ENCODE results near the gene MT1A.

MT1A gene

DNA sequence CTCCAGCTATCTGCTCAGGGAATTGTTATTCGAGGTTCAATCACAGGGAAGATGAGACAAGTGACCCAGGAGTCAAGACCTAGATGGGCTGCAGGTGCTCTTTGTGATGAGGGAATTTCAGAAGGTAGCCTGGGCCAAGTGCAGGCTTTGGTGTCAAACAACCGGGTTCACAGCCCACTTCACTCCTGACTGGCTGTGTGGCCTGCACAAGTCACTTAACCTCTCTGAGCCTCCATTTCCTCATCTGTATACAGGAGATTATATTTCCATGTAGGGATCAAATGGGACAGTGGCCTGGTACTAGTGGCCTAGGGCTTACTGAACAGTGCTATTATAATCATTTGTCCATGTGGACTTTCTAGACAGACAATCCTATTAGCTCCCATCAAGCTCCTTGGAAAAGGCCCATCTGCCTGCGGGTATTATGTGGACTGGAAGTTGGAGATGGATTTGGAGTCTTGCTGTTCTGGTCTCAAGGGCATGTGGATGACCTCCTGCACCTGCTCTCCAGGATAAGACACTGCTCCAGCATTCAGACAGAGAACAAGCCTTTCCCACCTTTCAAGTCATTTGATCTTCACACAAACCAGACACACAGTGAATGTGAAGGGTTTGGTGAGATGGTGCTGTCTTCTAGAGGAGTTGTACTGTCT, 40.7 kb downstream of the MT1A start:
- no peak for DNase-seq (ENCODE audit: low read depth)

DNA sequence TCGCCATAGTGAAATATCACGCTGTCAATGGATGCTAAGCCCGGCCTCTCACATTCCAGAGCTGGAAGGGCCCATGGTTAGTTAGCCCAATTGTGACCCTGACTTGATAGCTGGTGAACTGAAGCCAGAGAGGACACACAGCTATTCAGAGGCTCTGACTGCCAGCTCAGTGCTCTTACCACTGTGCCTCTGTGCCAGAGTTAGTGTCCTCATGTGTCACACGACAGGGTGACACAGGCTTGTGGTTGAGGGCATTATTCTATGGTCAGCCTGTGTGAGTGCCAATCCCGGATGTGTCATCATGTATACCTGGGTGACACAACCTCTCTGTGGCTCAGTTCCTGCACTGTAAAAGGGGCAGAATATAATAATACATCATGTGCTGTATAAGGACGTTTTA, 41.4 kb downstream of the MT1A start:
- no peak for DNase-seq (ENCODE audit: low read depth)

DNA sequence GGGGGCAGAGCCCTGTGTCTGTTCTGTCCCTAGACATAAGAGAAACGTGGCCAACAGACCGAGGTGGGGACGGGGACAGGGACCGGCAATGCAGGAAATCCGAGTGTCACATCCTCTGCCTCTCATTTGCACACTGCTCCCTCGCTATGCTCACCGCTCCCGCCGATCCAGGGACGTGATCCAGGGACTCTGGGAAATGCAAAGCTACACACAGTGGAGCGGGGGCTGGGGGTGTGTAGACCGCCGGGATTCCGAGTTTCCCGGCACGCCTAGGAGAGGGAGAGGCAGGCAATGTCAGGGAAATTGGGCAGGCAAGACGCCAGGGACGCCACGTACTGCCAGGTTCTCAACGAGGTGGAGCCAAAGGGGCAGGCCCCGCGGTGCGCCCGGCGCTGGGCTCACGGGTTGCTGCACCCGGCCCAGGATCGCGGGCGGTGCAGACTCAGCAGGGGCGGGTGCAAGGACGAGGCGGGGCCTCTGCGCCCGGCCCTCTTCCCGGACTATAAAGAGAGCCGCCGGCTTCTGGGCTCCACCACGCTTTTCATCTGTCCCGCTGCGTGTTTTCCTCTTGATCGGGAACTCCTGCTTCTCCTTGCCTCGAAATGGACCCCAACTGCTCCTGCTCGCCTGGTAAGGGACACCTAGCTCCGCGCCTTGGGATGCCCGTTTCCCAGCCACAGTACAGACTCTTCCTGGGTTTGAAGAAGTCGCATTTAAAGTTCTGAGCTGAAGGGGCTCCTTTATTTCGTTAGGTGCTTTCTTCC, 43.7 kb downstream of the MT1A start, which contains the start of gene MT1X:
MT1X (plus strand) TSS at position 532 of the 764 bp plus-strand sequence; CDS start at position 603, 71 bp downstream.
- peak; percentile 79 for DNase-seq (ENCODE audit: low read depth)

DNA sequence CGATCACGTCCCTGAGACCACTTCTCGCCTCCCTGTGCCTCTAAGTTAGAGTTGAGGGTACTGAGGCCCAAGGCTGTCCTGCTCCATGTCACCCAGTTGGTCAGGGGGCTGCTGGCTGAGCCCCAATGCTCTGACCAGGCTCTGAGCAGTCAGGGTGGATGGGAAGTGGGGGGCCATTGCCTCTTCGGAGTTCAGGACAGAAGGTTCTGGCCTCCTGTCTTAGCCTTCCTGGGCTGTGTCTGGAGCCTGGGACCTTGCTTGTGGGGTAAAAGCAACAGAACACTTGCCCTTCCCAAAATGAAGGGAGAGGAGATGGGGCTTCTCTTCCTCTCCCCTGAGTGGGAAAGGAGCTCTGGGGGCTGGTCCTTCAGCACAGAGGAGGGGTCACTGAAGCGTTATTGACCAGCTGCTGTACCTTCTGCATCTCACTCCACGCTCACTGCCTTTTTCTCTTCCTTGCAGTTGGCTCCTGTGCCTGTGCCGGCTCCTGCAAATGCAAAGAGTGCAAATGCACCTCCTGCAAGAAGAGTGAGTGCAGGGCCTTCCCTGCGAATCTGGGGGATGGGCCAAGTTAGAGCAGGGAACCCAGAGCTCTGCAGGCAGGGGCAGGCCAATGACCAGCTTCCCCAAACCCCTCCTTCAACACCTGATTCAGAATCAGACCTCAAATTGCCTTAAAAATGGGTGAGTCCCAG, 44.4 kb downstream of the MT1A start:
- DNase-seq (ENCODE audit: low read depth): no peak

DNA sequence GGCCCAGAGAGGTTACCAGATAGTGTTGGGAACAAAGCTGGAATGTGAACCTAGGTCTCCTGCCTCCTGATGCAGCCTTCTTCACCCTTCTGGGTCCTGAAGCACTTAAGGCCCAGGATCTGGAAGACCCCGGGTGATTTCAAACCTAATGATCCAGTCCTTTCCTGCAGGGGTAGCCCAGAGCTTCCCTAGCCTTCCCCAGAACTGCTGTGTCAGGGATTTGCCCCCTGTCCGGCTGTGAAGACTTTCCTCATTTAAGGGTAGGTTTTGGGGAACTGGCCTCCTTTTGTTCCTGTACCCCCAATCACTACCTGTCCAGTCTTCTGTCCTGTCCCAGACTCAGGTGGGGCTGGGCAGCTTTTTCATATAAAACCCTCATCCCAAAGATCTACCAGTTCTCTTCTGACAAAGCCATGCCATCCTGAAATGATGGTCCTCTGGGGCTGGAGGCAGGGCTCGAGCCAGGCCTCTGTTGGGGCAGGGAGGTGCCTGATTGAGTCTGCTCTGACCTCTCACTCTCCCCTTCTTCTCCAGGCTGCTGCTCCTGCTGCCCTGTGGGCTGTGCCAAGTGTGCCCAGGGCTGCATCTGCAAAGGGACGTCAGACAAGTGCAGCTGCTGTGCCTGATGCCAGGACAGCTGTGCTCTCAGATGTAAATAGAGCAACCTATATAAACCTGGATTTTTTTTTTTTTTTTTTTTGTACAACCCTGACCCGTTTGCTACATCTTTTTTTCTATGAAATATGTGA, 45.1 kb downstream of the MT1A start:
- DNase-seq (ENCODE audit: low read depth): no peak

DNA sequence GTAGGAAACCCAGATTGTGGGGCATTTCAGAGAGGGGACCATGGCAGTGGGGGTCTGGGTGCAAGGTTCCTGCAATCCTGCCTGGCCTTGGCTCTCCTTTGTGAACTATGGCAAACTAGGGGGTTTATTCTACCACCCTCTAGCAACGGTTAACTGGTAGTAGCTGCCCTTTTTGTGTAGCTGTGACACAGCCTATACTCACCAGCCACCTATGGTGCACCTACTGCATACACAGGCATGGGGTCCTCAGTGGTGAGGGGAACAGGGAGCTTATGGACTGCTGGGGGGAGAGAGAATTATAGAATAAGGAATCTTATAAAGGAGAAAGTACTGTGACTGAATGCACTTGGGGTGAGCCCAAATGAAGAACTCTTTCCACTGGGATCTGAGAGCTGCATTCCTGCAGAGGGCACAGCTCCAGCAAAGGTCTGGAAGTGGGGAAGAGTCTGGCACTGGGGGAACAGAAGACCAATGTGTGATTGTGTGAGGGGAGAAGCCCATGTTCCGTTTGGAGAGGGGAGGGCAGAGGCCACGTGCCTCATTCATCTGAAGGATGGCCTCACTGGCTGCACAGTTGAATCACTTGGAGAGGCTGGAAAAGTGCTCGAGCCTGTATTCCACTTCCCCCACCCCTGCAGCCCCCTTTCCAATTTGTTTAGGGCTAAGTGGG, 45.9 kb downstream of the MT1A start:
- no peak for DNase-seq (ENCODE audit: low read depth)

DNA sequence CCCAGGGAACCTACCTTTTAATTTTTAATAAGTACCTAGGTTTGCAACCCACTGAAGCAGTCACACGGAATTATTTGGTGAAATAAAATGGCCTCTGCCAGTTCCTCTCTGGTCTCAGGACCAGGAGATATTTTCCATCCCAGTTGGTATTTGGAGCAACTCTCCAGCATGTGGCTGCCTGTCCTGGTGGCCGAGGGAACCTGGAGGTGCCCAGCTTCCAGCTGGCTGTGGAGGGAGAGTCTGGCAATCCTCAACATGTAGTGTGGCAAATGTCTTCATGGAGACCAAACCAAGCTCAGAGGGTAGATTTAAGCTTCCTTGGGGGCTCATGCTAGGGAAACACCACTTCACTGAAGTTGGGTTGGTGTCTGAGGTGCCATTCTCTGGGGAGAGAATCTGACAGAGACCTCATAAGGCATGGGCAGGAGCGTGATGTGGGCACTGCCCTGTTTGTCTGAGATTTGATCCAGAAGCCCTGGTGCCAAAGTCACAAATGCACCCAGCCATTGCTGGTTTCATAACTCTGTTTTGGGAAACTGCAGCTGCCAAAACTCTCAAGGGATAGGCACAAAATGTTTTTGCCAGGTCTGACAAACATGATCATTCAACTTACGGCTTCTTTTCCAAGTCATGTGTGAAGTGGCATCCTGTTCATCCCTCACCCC, 46.6 kb downstream of the MT1A start:
- DNase-seq (ENCODE audit: low read depth): no peak

DNA sequence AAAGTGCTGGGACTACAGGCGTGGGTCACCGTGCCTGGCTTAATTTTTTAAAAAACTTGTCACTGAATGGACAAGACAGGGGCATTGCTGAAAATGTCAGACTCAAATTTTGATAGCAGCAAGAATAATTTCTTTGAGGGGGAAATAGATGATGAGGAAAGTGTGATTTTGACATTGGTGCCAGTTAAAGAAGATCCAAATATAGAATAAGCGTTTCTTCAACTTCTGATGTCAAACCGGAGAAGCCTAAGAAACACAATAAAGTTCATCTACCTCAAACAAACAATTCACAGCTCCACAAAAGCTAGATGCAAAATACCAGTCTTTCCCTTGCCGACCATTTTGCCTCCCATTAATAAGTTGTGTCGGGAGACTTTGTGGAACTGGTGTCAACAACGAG, 48.3 kb downstream of the MT1A start:
- no peak for DNase-seq (ENCODE audit: low read depth)

DNA sequence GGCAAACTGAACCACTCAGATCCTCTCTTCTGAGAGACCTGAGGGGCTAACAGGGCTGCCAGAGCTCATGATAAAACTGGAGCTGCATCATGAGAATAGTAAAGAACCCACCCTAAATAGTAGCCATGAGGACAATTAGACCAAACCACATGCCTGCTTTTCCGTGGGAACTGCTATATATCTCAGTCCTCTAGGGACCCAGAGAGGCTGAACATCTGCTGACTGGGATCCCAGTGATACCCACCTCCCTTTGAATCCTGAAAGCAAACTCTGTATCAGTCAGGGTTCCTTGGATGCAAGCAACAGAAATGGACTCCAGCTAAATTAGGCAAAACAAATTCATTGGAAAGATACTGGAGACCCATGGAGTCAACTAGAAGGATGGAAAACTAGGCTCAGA, 50.3 kb downstream of the MT1A start:
- DNase-seq (ENCODE audit: low read depth): no peak

DNA sequence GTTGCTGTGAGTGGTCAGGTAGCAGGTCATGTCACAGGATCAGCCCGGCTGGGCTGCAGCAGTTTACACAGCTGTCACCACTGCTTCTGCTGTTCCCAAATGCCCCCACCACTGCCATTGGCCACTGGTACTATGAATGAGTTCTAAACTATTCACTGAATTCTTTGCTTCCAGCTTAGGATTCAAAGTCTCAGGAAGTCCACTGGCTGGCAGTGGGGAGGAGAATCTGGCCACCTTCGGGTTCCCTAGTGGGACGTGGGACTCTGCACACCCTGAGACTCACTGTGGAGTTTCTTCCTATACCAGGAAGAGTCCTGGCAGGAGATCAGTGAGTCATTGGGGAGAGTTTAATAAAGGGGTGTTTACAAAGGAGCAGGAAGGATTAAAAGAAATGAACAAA, 50.7 kb downstream of the MT1A start:
- no peak for DNase-seq (ENCODE audit: low read depth)

Data from stimulated activated CD8-positive, alpha-beta memory T cell treated with anti-CD3 and anti-CD28 coated beads, Interleukin-7, amount 100 ng/mL, for 24 hours (primary cell).